K562 (cell line): ENCODE measurements around the gene DKC1. TPM values are rescaled to one million over a fixed set of nuclear protein-coding genes. Genes with fewer than 3 reads are reported as not detected.

Experiments used
- ATAC-seq: fragments of 200-7000 bp; cut with Tn5 transposase; 3 replicates; pipeline ENCODE4 v1.9.1; 2020; ENCODE audit warnings: moderate library complexity
- BruUV-seq: library from RNA; stranded (reverse); fragments of 400-500 nt; replicated peaks from 2 replicates; lab custom pipeline; 2021; lab: Mats Ljungman, UMichigan
- CTCF ChIA-PET: fragments of 300-600 bp; formaldehyde crosslinking; extraction: SDS; loops from one replicate; lab custom pipeline; 2021; ENCODE audit warnings: low intra/inter-chr PET ratio; lab: Yijun Ruan, JAX
- POLR2A ChIA-PET: fragments of 300-600, 350-650 bp; sonication (Branson Sonifier 250); formaldehyde crosslinking; extraction: SDS; loops from one replicate; lab custom pipeline; 2021; ENCODE audit warnings: antibody characterized with exemption, inconsistent platforms; lab: Yijun Ruan, JAX
- DNase-seq, 4 experiments: peaks; one replicate each; pipeline versions ENCODE4 v3.0.0 to v3.0.0-alpha.2; 2011 to 2018; ENCODE audit warnings: low spot score in 3 of 4, mixed read lengths in 3 of 4; ENCODE audit errors: extremely low read depth in 1 of 4
- FAIRE-seq: peaks from 2 replicates; lab custom pipeline; 2011; peaks lifted over from hg19 to GRCh38; lab: Jason Lieb, UNC
- H2AFZ ChIP-seq: 2 replicates; pipeline ENCODE4 v1.6.0; 2011; ENCODE audit warnings: low read depth, low read length, control low read depth, inconsistent platforms
- H3K27ac ChIP-seq: fragments of 200-600 bp; 3 replicates; pipeline ENCODE4 v1.8.0; 2011; ENCODE audit warnings: low read depth, mild to moderate bottlenecking, control low read depth, inconsistent platforms, low read length, moderate library complexity, mixed read lengths; ENCODE audit errors: extremely low read depth
- H3K27me3 ChIP-seq, 2 experiments: fragments of 300-600 bp in 1 of 2; 2 replicates in 1 of 2; 3 replicates in 1 of 2; pipeline versions ENCODE4 v1.6.0 to v1.8.0; 2011; ENCODE audit warnings: inconsistent platforms in 2 of 2, low read length in 2 of 2, mild to moderate bottlenecking in 1 of 2, mixed read lengths in 1 of 2, moderate library complexity in 1 of 2; ENCODE audit not compliant: control insufficient read depth in 2 of 2, insufficient read depth in 2 of 2
- H3K36me3 ChIP-seq: fragments of 300-600 bp; 3 replicates; pipeline ENCODE4 v1.8.0; 2011; ENCODE audit warnings: mild to moderate bottlenecking, low read length, inconsistent platforms; ENCODE audit not compliant: control insufficient read depth, insufficient read depth
- H3K4me1 ChIP-seq, 2 experiments: fragments of 200-600 bp in 1 of 2; replicated peaks in 1 of 2; 2 replicates in 1 of 2; 3 replicates in 1 of 2; pipeline versions ENCODE4 v1.5.1 to v1.8.0; 2011; ENCODE audit warnings: inconsistent platforms in 2 of 2, low read length in 2 of 2, mild to moderate bottlenecking in 1 of 2, mixed read lengths in 1 of 2, moderate library complexity in 1 of 2; ENCODE audit not compliant: control insufficient read depth in 2 of 2, insufficient read depth in 2 of 2
- H3K4me2 ChIP-seq: 2 replicates; pipeline ENCODE4 v1.6.1; 2011; ENCODE audit warnings: low read length, control low read depth, inconsistent platforms, mixed read lengths; ENCODE audit not compliant: insufficient read depth
- H3K4me3 ChIP-seq: fragments of 200-600 bp; sonication (generic), shearing (Covaris generic); 2 replicates; pipeline ENCODE4 v1.5.1; 2016; ENCODE audit warnings: control low read depth, inconsistent platforms
- H3K79me2 ChIP-seq: fragments of 200-600 bp; 3 replicates; pipeline ENCODE4 v1.8.0; 2011; ENCODE audit warnings: low read length, inconsistent platforms; ENCODE audit not compliant: control insufficient read depth, insufficient read depth
- H3K9ac ChIP-seq, 2 experiments: 2 replicates each; pipeline versions ENCODE4 v1.6.0 to v1.6.1; 2011; ENCODE audit warnings: low read depth in 2 of 2, low read length in 2 of 2, control low read depth in 1 of 2, inconsistent platforms in 1 of 2, mild to moderate bottlenecking in 1 of 2, mixed read lengths in 1 of 2; ENCODE audit not compliant: insufficient read depth in 1 of 2
- H3K9me1 ChIP-seq: one replicate; pipeline ENCODE4 v1.6.0; 2011; ENCODE audit warnings: inconsistent platforms, mild to moderate bottlenecking, low read length, moderate library complexity; ENCODE audit not compliant: control insufficient read depth, insufficient read depth
- H3K9me3 ChIP-seq: replicated peaks from 2 replicates; pipeline ENCODE4 v1.5.1; 2011; ENCODE audit warnings: low read depth, low read length, inconsistent platforms; ENCODE audit not compliant: control insufficient read depth, insufficient read depth
- H4K20me1 ChIP-seq: replicated peaks from 2 replicates; pipeline ENCODE4 v1.6.1; 2011; ENCODE audit warnings: low read length, inconsistent platforms, mixed read lengths; ENCODE audit not compliant: control insufficient read depth, insufficient read depth
- CEBPB ChIP-seq: fragments of 450-650 bp; IDR thresholded peaks from 2 replicates; pipeline ENCODE4 v1.6.1; 2016; ENCODE audit warnings: missing genetic modification characterization, missing compliant biosample characterization
- IRF2 ChIP-seq: sonication (generic); formaldehyde crosslinking; IDR thresholded peaks from 2 replicates; pipeline ENCODE4 v1.8.1; 2022; ENCODE audit warnings: mild to moderate bottlenecking, missing genetic modification reagents
- RAD21 ChIP-seq, 2 experiments: fragments of 250-450 bp in 1 of 2; fragments of 450-650 bp in 1 of 2; sonication (Bioruptor Pico) in 1 of 2; formaldehyde crosslinking in 1 of 2; IDR thresholded peaks in 1 of 2; conservative IDR thresholded peaks in 1 of 2; 2 replicates each; pipeline versions ENCODE4 v1.4.0 to v1.8.0; 2020 to 2022; ENCODE audit warnings: mild to moderate bottlenecking in 2 of 2, moderate library complexity in 1 of 2
- SMC3 ChIP-seq: conservative IDR thresholded peaks from 2 replicates; pipeline ENCODE4 v1.6.1; 2011; ENCODE audit warnings: low read depth, low read length, improper control_type of control experiment; ENCODE audit not compliant: insufficient read depth
- THRAP3 ChIP-seq: fragments of 450-650 bp; IDR thresholded peaks from 2 replicates; pipeline ENCODE4 v1.6.1; 2016; ENCODE audit warnings: mild to moderate bottlenecking, inconsistent platforms, borderline replicate concordance
- U2AF2 ChIP-seq: fragments of 200-400 bp; formaldehyde crosslinking; optimal IDR thresholded peaks from 2 replicates; pipeline ENCODE3; 2017; ENCODE audit warnings: low read depth, mild to moderate bottlenecking, low read length
- WGBS: fragments of 100-300 bp; shearing (Covaris generic); methylation state at CpG from one replicate; pipeline ENCODE4 v1.1.6; 2016; ENCODE audit warnings: low coverage, mixed read lengths; ENCODE audit not compliant: insufficient coverage; ENCODE audit errors: missing lambda C conversion rate; 5-methylcytosine and 5-hydroxymethylcytosine counted together
- in situ Hi-C: fragments of 300-500 bp; cut with MboI; formaldehyde crosslinking; loops from 4 replicates; pipeline ENCODE4 v1.15.0; 2018; ENCODE audit warnings: inconsistent platforms, mixed read lengths
- intact Hi-C: fragments of 100-400 bp; cut with micrococcal nuclease; formaldehyde crosslinking; loops from 2 replicates; pipeline ENCODE4 v1.14.2; 2022
- polyA plus RNA-seq, 8 experiments: library from polyadenylated mRNA; depleted of rRNA in 4 of 8; stranded (reverse) in 5 of 8; unstranded in 3 of 8; fragments of >200 nt; fragmentation: Nextera tagmentation in 2 of 8; fragmentation: Illumina TruSeq in 1 of 8; extraction: Ambion mirVana in 2 of 8; extraction: Trizol in 1 of 8; gene quantifications; 2 replicates each; pipeline versions ENCODE4 v1.2.1 to v1.2.3, GENCODE V29; 2011 to 2014; ENCODE audit warnings: inconsistent platforms in 1 of 8, missing spikeins in 1 of 8
- total RNA-seq, 7 experiments: library from RNA; depleted of rRNA in 6 of 7; stranded (reverse); fragments of >200 nt in 6 of 7; fragmentation: Illumina TruSeq in 2 of 7; extraction: Trizol in 2 of 7; gene quantifications; 2 replicates each; pipeline versions ENCODE4 v1.2.1 to v1.2.3, GENCODE V29; 2011 to 2021; ENCODE audit warnings: low replicate concordance in 1 of 7
- TF ChIP-seq, protein P1 (sequence below), 3 experiments: IDR thresholded peaks in 2 of 3; conservative IDR thresholded peaks in 1 of 3; 2 replicates each; pipeline ENCODE4 v1.5.1; 2011 to 2012; ENCODE audit warnings: low read length in 3 of 3, mild to moderate bottlenecking in 3 of 3, control low read depth in 2 of 3, improper control_type of control experiment in 1 of 3, inconsistent platforms in 1 of 3, low read depth in 1 of 3, mixed read lengths in 1 of 3, moderate library complexity in 1 of 3; ENCODE audit not compliant: insufficient read depth in 2 of 3
- TF ChIP-seq, protein P2 (sequence below), 2 experiments: fragments of 450-650 bp; formaldehyde crosslinking in 1 of 2; IDR thresholded peaks; 2 replicates each; pipeline versions ENCODE4 v1.4.0 to v1.6.1; 2014 to 2020; ENCODE audit warnings: mild to moderate bottlenecking in 2 of 2, borderline replicate concordance in 1 of 2, low read depth in 1 of 2

DKC1 gene
- total and polyA plus RNA-seq, 9 of the 15 experiments (the other 6 are each of a cell fraction or from before 2014, with no cell fraction given): 205 to 313 (median 219) TPM

DNA sequence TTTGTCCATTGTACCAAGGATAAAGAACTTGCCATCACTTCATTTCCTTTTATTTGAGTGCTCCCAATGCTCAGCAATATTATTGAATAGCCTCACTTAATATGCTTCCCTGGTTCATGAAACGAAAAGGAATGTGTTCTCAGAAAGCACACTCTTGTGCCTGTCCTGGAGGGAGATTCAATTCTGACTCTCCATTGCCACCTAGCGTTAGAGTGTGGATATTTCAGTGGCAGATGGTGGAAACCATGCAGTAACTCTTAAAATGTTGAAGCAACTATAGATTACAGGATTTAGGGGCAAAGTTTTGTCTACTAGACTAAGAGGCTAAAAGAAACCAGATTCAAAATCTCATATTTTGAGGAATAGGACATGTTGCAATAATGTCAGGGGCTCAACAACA lies 47.7 kb upstream of the DKC1 start:
- WGBS: 5% methylated on average over 2 of the region's 2 CpGs
- no peak overlapping the region for H3K9ac ChIP-seq
- intact Hi-C loops: no loop called here
- CTCF ChIA-PET: interaction anchor here (1.1 kb wide), 1 partner anchor 34 kb away, joined by 4 read pairs; no protein-coding TSS in a partner anchor
- in situ Hi-C loops: no loop called here
- H3K9me1 ChIP-seq: peaks cover 3% of the 10 kb centered on the region
- no peak overlapping the region for H3K4me2 ChIP-seq
- peaks cover 32% of the 10 kb centered on the region for H3K79me2 ChIP-seq
- H3K4me3 ChIP-seq: no peak overlapping the region
- FAIRE-seq: peak; percentile 83
- TF ChIP-seq RAD21 (CRISPR knock-in tag; conservative IDR thresholded peaks at IDR 0.05 in 1 of 2, IDR thresholded peaks at IDR 0.05 in 1 of 2): peak; percentile 52 to 72
- no peak for TF ChIP-seq IRF2 (CRISPR knock-in tag)
- TF ChIP-seq CEBPB (tag): peak; percentile 18; the same call in 1 of the 2 replicates
- no peak for TF ChIP-seq THRAP3
- TF ChIP-seq, protein P1, sequence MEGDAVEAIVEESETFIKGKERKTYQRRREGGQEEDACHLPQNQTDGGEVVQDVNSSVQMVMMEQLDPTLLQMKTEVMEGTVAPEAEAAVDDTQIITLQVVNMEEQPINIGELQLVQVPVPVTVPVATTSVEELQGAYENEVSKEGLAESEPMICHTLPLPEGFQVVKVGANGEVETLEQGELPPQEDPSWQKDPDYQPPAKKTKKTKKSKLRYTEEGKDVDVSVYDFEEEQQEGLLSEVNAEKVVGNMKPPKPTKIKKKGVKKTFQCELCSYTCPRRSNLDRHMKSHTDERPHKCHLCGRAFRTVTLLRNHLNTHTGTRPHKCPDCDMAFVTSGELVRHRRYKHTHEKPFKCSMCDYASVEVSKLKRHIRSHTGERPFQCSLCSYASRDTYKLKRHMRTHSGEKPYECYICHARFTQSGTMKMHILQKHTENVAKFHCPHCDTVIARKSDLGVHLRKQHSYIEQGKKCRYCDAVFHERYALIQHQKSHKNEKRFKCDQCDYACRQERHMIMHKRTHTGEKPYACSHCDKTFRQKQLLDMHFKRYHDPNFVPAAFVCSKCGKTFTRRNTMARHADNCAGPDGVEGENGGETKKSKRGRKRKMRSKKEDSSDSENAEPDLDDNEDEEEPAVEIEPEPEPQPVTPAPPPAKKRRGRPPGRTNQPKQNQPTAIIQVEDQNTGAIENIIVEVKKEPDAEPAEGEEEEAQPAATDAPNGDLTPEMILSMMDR (IDR thresholded peaks at IDR 0.05 in 2 of 3, conservative IDR thresholded peaks at IDR 0.05 in 1 of 3; ENCODE audit: insufficient read depth in 2 of 3, low read depth in 1 of 3, low read length in 3 of 3): peak; percentile 70 to 74 (median 73)
- TF ChIP-seq, protein P2, sequence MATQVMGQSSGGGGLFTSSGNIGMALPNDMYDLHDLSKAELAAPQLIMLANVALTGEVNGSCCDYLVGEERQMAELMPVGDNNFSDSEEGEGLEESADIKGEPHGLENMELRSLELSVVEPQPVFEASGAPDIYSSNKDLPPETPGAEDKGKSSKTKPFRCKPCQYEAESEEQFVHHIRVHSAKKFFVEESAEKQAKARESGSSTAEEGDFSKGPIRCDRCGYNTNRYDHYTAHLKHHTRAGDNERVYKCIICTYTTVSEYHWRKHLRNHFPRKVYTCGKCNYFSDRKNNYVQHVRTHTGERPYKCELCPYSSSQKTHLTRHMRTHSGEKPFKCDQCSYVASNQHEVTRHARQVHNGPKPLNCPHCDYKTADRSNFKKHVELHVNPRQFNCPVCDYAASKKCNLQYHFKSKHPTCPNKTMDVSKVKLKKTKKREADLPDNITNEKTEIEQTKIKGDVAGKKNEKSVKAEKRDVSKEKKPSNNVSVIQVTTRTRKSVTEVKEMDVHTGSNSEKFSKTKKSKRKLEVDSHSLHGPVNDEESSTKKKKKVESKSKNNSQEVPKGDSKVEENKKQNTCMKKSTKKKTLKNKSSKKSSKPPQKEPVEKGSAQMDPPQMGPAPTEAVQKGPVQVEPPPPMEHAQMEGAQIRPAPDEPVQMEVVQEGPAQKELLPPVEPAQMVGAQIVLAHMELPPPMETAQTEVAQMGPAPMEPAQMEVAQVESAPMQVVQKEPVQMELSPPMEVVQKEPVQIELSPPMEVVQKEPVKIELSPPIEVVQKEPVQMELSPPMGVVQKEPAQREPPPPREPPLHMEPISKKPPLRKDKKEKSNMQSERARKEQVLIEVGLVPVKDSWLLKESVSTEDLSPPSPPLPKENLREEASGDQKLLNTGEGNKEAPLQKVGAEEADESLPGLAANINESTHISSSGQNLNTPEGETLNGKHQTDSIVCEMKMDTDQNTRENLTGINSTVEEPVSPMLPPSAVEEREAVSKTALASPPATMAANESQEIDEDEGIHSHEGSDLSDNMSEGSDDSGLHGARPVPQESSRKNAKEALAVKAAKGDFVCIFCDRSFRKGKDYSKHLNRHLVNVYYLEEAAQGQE (IDR thresholded peaks at IDR 0.05; ENCODE audit: borderline replicate concordance): peak; percentile 42; the same call in 1 of the 2 replicates
- TF ChIP-seq, protein P2 (CRISPR knock-in tag; IDR thresholded peaks at IDR 0.05; ENCODE audit: low read depth): no peak
- 0 out of 2 replicates have a peak, but pooled peaks have one; percentile 19 for TF ChIP-seq SMC3
- no peak for TF ChIP-seq U2AF2
- TF ChIP-seq, all 486 proteins: peak for 5
- H3K36me3 ChIP-seq: peaks cover 63% of the 10 kb centered on the region
- H3K4me1 ChIP-seq: peaks cover 16 to 26% of the 10 kb centered on the region in 2 experiments
- no peaks in the 10 kb centered on the region for H3K9me3 ChIP-seq
- ATAC-seq: peak; percentile 72
- H2AFZ ChIP-seq: no peak overlapping the region
- no peak overlapping the region for H3K27ac ChIP-seq
- H4K20me1 ChIP-seq: 0 out of 2 replicates have a peak, but pooled peaks cover 8% of the 10 kb centered on the region
- no TSS peak for BruUV-seq
- DNase-seq: peak; percentile 57 to 71 (median 61)
- POLR2A ChIA-PET: no interaction called here
- H3K27me3 ChIP-seq: no peaks in the 10 kb centered on the region
